ENCODE data around the gene HNRNPU. TPM values are rescaled to one million over a fixed set of nuclear protein-coding genes. Genes with fewer than 3 reads are reported as not detected.

Gene HNRNPU
- total and polyA plus RNA-seq, 2 of the 13 experiments (the other 11 are each of a cell fraction or from before 2014, with no cell fraction given) = 101 to 508 TPM

GRCh38 chr1:244817415-244817894 is 46.9 kb downstream of the HNRNPU start (continued):
- no peak for TF ChIP-seq ZNF276 (CRISPR knock-in tag; IDR thresholded peaks at IDR 0.05; ENCODE audit: low read depth)
- 0 out of 2 replicates have a peak, but pooled peaks have one; percentile 37 for TF ChIP-seq GATAD1 (CRISPR knock-in tag; IDR thresholded peaks at IDR 0.05)
- no peak for TF ChIP-seq ONECUT2 (CRISPR knock-in tag; IDR thresholded peaks at IDR 0.05)
- peak in 1 of 2 experiments; percentile 29; a peak in 1 of 4 replicates for TF ChIP-seq EP300 (IDR thresholded peaks at IDR 0.05; ENCODE audit: low read depth in 2 of 2, low read length in 2 of 2)
- no peak for TF ChIP-seq EP300 (CRISPR knock-in tag; IDR thresholded peaks at IDR 0.05; ENCODE audit: borderline replicate concordance)
- TF ChIP-seq KLF13 (CRISPR knock-in tag; IDR thresholded peaks at IDR 0.05) = no peak
- peak; percentile 65 for TF ChIP-seq IKZF5 (CRISPR knock-in tag; IDR thresholded peaks at IDR 0.05)
- TF ChIP-seq SALL2 (CRISPR knock-in tag; IDR thresholded peaks at IDR 0.05) = 0 out of 2 replicates have a peak, but pooled peaks have one; percentile 37
- TF ChIP-seq U2AF1 (optimal IDR thresholded peaks at IDR 0.05; ENCODE audit: low read depth, low read length) = no peak
- TF ChIP-seq CSRNP1 (CRISPR knock-in tag; IDR thresholded peaks at IDR 0.05) = no peak
- TF ChIP-seq ZNF724P (CRISPR knock-in tag; IDR thresholded peaks at IDR 0.05; ENCODE audit: borderline replicate concordance) = no peak
- TF ChIP-seq ZNF501 (CRISPR knock-in tag; IDR thresholded peaks at IDR 0.05) = peak; percentile 63; the same call in 1 of the 2 replicates
- TF ChIP-seq TBL1XR1 (IDR thresholded peaks at IDR 0.05; ENCODE audit: borderline replicate concordance, low read length, partially characterized antibody) = no peak
- no peak for TF ChIP-seq ZNF83 (CRISPR knock-in tag; IDR thresholded peaks at IDR 0.05; ENCODE audit: borderline replicate concordance)
- peak; percentile 100 for TF ChIP-seq ESRRA (CRISPR knock-in tag; IDR thresholded peaks at IDR 0.05; ENCODE audit: low read depth)
- no peak for TF ChIP-seq MBNL3 (CRISPR knock-in tag; conservative IDR thresholded peaks at IDR 0.05)
- TF ChIP-seq FUBP1 (CRISPR knock-in tag; IDR thresholded peaks at IDR 0.05; ENCODE audit: borderline replicate concordance) = no peak
- TF ChIP-seq MAX (IDR thresholded peaks at IDR 0.05) = peak; percentile 83
- TF ChIP-seq MIXL1 (CRISPR knock-in tag; IDR thresholded peaks at IDR 0.05) = peak; percentile 60; the same call in 1 of the 2 replicates
- TF ChIP-seq ZEB1 (IDR thresholded peaks at IDR 0.05; ENCODE audit: insufficient replicate concordance, low read depth) = no peak
- no peak for TF ChIP-seq SMARCC2 (IDR thresholded peaks at IDR 0.05)

All from HepG2 (cell line).